Type B pancreatic cell (in vitro differentiated cells): ENCODE data around the gene RHBDL1. TPM values are rescaled to one million over a fixed set of nuclear protein-coding genes. Genes with fewer than 3 reads are reported as not detected.

Experiments used
- DNase-seq: peaks from one replicate; pipeline ENCODE4 v3.0.0; 2021; ENCODE audit warnings: mixed read lengths; ENCODE audit not compliant: unreplicated experiment; ENCODE audit errors: extremely low spot score
- H3K27ac Mint-ChIP-seq: 2 replicates; pipeline ENCODE4 v1.8.0; 2021; ENCODE audit warnings: mild to moderate bottlenecking, mixed read lengths
- H3K27me3 Mint-ChIP-seq: 2 replicates; pipeline ENCODE4 v1.8.0; 2021; ENCODE audit warnings: mixed read lengths
- H3K36me3 Mint-ChIP-seq: 2 replicates; pipeline ENCODE4 v1.8.0; 2021; ENCODE audit warnings: mixed read lengths
- H3K4me1 Mint-ChIP-seq: one replicate; pipeline ENCODE4 v1.8.0; 2021; ENCODE audit warnings: mixed read lengths; ENCODE audit not compliant: unreplicated experiment
- H3K4me3 Mint-ChIP-seq: 2 replicates; pipeline ENCODE4 v1.8.0; 2021; ENCODE audit warnings: mild to moderate bottlenecking, mixed read lengths
- H3K9me3 Mint-ChIP-seq: 2 replicates; pipeline ENCODE4 v1.8.0; 2021; ENCODE audit warnings: mixed read lengths
- total RNA-seq: library from RNA; stranded (reverse); gene quantifications from 2 replicates; pipeline ENCODE4 v1.2.1, GENCODE V29; 2021; ENCODE audit warnings: low replicate concordance
- TF ChIP-seq, protein P1 (sequence below): fragments of 200-600 bp; sonication (generic); conservative IDR thresholded peaks from 2 replicates; pipeline ENCODE4 v1.5.0; 2021; ENCODE audit warnings: antibody characterized with exemption, mild to moderate bottlenecking

The RHBDL1 gene
- total RNA-seq, 1 donor from 2014 or later, result 2.7 TPM

- TF ChIP-seq, protein P1, sequence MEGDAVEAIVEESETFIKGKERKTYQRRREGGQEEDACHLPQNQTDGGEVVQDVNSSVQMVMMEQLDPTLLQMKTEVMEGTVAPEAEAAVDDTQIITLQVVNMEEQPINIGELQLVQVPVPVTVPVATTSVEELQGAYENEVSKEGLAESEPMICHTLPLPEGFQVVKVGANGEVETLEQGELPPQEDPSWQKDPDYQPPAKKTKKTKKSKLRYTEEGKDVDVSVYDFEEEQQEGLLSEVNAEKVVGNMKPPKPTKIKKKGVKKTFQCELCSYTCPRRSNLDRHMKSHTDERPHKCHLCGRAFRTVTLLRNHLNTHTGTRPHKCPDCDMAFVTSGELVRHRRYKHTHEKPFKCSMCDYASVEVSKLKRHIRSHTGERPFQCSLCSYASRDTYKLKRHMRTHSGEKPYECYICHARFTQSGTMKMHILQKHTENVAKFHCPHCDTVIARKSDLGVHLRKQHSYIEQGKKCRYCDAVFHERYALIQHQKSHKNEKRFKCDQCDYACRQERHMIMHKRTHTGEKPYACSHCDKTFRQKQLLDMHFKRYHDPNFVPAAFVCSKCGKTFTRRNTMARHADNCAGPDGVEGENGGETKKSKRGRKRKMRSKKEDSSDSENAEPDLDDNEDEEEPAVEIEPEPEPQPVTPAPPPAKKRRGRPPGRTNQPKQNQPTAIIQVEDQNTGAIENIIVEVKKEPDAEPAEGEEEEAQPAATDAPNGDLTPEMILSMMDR, result no peak
- no peak overlapping the region for H3K4me3 Mint-ChIP-seq
- H3K27ac Mint-ChIP-seq, result peak overlapping the region; percentile 23
- H3K9me3 Mint-ChIP-seq, result no peaks in the 10 kb centered on the region
- H3K27me3 Mint-ChIP-seq, result no peaks in the 10 kb centered on the region
- DNase-seq, result no peak
- H3K36me3 Mint-ChIP-seq, result no peaks in the 10 kb centered on the region
- H3K4me1 Mint-ChIP-seq, result no peaks in the 10 kb centered on the region
These were observed 50.2 kb downstream of the RHBDL1 start for GRCh38 chr16:725463-726187.

DNA sequence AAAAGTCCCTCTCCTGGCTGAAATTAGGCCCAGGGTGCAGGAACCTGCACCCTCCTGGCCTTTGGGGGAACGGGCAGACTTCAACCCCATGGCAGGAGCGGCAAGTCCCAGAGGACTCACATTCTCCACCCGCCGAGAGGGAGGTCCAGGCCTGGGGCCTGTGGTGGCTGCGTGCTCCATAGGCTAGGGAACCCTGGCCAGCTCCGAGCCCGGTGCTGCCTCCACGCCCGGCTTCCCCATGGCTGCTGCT is 50.6 kb downstream of the RHBDL1 start:
- Mint-ChIP-seq H3K36me3 (no peaks in the 10 kb centered on the region), H3K9me3 (no peaks in the 10 kb centered on the region), H3K4me1 (no peaks in the 10 kb centered on the region), H3K27me3 (no peaks in the 10 kb centered on the region), H3K4me3 (no peak overlapping the region), H3K27ac (peak overlapping the region; percentile 46)
- TF ChIP-seq, protein P1, result no peak
- DNase-seq, result no peak

GRCh38 chr16:726438-727290 is 51.2 kb downstream of the RHBDL1 start, which contains the start of the genes CCDC78 and HAGHL:
Gene CCDC78, minus strand, starts transcription at chr16:726443. Its CDS starts 76 bp downstream, at chr16:726367.
Gene HAGHL, plus strand, starts transcription at chr16:727106. Its CDS starts 404 bp downstream, at chr16:727510.
- no peaks in the 10 kb centered on the region for H3K27me3 Mint-ChIP-seq
- DNase-seq, result no peak
- no peaks in the 10 kb centered on the region for H3K36me3 Mint-ChIP-seq
- H3K27ac Mint-ChIP-seq, result peak within 1 kb of the TSS; percentile 46
- H3K9me3 Mint-ChIP-seq, result no peaks in the 10 kb centered on the region
- peak within 1 kb of the TSS; percentile 74 for H3K4me3 Mint-ChIP-seq
- H3K4me1 Mint-ChIP-seq, result no peaks in the 10 kb centered on the region
- TF ChIP-seq, protein P1, result no peak

- no peak overlapping the region for H3K27ac Mint-ChIP-seq
- no peaks in the 10 kb centered on the region for H3K9me3 Mint-ChIP-seq
- DNase-seq, result no peak
- H3K36me3 Mint-ChIP-seq, result no peaks in the 10 kb centered on the region
- peak overlapping the region; percentile 47 for H3K4me3 Mint-ChIP-seq
- H3K27me3 Mint-ChIP-seq, result no peaks in the 10 kb centered on the region
- H3K4me1 Mint-ChIP-seq, result no peaks in the 10 kb centered on the region
- TF ChIP-seq, protein P1, result no peak
These were observed 52.0 kb downstream of the RHBDL1 start for GRCh38 chr16:727291-727977.

Other genes with a start within 250 kb of the RHBDL1 start
- gene CAPN15, start 148.0 kb upstream of the RHBDL1 start, total RNA-seq, result 50.1 and 52.3 TPM in 2 replicates
- 0.12 TPM in 2 replicates for gene PRR35, start 115.3 kb upstream of the RHBDL1 start, total RNA-seq
- 0.52 and 1.4 TPM in 2 replicates for gene NHLRC4, start 108.7 kb upstream of the RHBDL1 start, total RNA-seq
- 58.2 and 83.5 TPM in 2 replicates for gene PIGQ, start 105.7 kb upstream of the RHBDL1 start, total RNA-seq
- gene RAB40C, start 85.6 kb upstream of the RHBDL1 start, total RNA-seq, result 21.4 and 26.5 TPM in 2 replicates
- 0.71 and 9.0 TPM in 2 replicates for gene WFIKKN1, start 44.7 kb upstream of the RHBDL1 start, total RNA-seq
- gene METTL26, start 39.4 kb upstream of the RHBDL1 start, total RNA-seq, result 74.4 and 77.0 TPM in 2 replicates
- gene MCRIP2, start 33.8 kb upstream of the RHBDL1 start, total RNA-seq, result 36.8 and 39.1 TPM in 2 replicates
- gene WDR90, start 26.3 kb upstream of the RHBDL1 start, total RNA-seq, result 75.8 and 102 TPM in 2 replicates
- 146 and 163 TPM in 2 replicates for gene RHOT2, start 7.5 kb upstream of the RHBDL1 start, total RNA-seq
- gene STUB1, start 4.7 kb downstream of the RHBDL1 start, total RNA-seq, result 74.7 and 80.3 TPM in 2 replicates
- gene JMJD8, start 8.7 kb downstream of the RHBDL1 start, total RNA-seq, result 63.3 and 65.2 TPM in 2 replicates
- 18.2 and 21.0 TPM in 2 replicates for gene WDR24, start 14.7 kb downstream of the RHBDL1 start, total RNA-seq
- gene FBXL16, start 30.1 kb downstream of the RHBDL1 start, total RNA-seq, result 3.9 and 4.3 TPM in 2 replicates
- 37.0 and 97.1 TPM in 2 replicates for gene METRN, start 39.4 kb downstream of the RHBDL1 start, total RNA-seq
- gene ANTKMT, start 45.5 kb downstream of the RHBDL1 start, total RNA-seq, result 33.5 and 34.8 TPM in 2 replicates
- 1.2 and 3.9 TPM in 2 replicates for gene CCDC78, start 50.8 kb downstream of the RHBDL1 start, total RNA-seq
- gene HAGHL, start 51.4 kb downstream of the RHBDL1 start, total RNA-seq, result 5.6 and 8.5 TPM in 2 replicates
- gene CIAO3, start 65.3 kb downstream of the RHBDL1 start, total RNA-seq, result 41.4 and 44.5 TPM in 2 replicates
- gene MSLN, start 85.1 kb downstream of the RHBDL1 start, total RNA-seq, result 0.77 and 0.81 TPM in 2 replicates
- 23.7 and 26.6 TPM in 2 replicates for gene RPUSD1, start 112.7 kb downstream of the RHBDL1 start, total RNA-seq
- gene CHTF18, start 112.9 kb downstream of the RHBDL1 start, total RNA-seq, result 53.4 and 105 TPM in 2 replicates
- gene GNG13, start 125.1 kb downstream of the RHBDL1 start, total RNA-seq, result not detected in 2 replicates